B cell (primary cell): Measurements from ENCODE around the gene LYRM7.

Source experiments
- EZH2 ChIP-seq: IDR thresholded peaks from 2 replicates; pipeline ENCODE4 v1.6.1; 2012; ENCODE audit warnings: borderline replicate concordance, low read depth, mild to moderate bottlenecking, moderate library complexity, low read length; ENCODE audit not compliant: insufficient read depth, poor library complexity, severe bottlenecking
- TF ChIP-seq, protein P1 (sequence below): fragments of 200-600 bp; IDR thresholded peaks from one replicate; pipeline ENCODE4 v1.8.0; 2022; ENCODE audit warnings: antibody characterized with exemption, mild to moderate bottlenecking

DNA sequence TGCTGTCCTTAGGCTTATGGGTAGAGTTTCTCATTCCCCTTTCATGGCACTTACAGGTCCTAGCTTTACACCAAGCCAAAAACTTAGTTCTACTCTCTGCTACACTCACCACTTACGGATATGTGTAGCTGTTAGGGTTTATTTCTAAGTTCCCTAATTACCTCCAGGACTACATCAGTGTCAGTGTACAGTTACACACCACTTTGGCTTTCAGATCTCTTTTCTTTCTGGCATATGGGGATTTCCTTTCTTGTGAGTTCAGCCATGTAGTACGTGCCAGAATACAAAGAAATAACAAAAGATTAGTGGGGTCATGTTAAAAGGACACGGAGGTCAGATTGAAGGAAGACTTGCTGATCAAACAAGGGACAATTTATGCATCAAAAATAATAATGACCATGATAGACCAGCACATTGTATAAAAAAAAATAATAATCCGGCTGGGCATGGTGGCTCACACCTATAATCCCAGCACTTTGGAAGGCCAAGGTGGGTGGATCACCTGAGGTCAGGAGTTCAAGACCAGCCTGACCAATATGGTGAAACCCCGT lies 41.8 kb downstream of the LYRM7 start:
- TF ChIP-seq, protein P1, sequence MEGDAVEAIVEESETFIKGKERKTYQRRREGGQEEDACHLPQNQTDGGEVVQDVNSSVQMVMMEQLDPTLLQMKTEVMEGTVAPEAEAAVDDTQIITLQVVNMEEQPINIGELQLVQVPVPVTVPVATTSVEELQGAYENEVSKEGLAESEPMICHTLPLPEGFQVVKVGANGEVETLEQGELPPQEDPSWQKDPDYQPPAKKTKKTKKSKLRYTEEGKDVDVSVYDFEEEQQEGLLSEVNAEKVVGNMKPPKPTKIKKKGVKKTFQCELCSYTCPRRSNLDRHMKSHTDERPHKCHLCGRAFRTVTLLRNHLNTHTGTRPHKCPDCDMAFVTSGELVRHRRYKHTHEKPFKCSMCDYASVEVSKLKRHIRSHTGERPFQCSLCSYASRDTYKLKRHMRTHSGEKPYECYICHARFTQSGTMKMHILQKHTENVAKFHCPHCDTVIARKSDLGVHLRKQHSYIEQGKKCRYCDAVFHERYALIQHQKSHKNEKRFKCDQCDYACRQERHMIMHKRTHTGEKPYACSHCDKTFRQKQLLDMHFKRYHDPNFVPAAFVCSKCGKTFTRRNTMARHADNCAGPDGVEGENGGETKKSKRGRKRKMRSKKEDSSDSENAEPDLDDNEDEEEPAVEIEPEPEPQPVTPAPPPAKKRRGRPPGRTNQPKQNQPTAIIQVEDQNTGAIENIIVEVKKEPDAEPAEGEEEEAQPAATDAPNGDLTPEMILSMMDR: no peak
- TF ChIP-seq EZH2: no peak
